ENCODE data around the gene MIF4GD.

MIF4GD gene

DNA sequence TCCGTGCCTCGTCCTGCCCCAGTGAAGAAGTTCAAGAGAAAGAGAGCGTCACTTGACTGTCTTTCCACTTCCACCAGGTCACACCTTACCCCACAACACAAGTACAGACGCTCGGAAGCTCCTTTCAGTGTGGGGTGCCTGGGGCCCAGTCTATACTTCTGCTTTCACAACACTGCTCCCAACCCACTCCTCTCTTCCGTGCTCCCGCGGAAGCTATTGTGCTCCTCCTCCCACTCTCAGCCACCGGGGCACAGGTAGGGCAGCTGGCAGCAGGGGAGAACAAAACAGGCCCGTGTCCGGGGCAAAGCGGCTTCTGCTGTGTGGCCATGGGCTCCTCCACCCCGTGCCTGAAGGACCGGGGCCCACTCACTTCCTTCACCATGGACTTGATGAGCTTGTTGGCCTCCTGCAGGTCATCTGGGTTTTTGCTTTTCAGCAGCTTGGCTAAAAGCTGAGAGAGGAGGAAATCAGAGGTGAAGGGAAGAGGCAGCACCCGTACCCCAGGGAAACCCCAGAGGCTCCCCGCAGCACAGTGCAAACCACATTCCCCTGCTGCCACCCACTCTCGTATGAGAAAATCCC, 28.5 kb downstream of the MIF4GD start:
- DNase-seq (ENCODE audit: low read depth) = no peak
- no peak overlapping the region for H3K4me3 ChIP-seq (ENCODE audit: low read length)

DNA sequence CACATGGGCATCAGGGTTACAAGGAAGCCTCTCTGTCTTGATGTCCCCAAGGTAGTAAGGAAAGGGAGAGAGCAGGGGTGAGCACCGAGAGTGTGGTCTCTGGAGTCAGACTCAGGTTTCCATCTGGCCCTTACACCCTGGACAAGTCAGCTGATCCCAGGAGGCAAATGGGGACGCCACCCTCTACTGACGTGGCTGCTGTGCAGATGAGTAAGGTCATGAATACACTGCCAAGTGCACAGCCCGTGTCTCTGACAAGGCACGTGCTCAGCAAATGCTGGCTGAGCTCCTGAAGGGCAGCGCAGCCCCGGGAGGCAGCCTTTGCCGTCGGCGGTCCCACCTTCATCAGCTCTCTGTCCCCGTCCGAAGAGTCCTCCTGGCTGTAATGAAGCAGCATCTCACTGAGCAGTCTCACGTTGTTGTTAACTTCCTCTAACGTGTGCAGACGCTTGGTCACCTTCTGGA, 29.0 kb downstream of the MIF4GD start:
- no peak overlapping the region for H3K4me3 ChIP-seq (ENCODE audit: low read length)
- TF ChIP-seq, protein P1, sequence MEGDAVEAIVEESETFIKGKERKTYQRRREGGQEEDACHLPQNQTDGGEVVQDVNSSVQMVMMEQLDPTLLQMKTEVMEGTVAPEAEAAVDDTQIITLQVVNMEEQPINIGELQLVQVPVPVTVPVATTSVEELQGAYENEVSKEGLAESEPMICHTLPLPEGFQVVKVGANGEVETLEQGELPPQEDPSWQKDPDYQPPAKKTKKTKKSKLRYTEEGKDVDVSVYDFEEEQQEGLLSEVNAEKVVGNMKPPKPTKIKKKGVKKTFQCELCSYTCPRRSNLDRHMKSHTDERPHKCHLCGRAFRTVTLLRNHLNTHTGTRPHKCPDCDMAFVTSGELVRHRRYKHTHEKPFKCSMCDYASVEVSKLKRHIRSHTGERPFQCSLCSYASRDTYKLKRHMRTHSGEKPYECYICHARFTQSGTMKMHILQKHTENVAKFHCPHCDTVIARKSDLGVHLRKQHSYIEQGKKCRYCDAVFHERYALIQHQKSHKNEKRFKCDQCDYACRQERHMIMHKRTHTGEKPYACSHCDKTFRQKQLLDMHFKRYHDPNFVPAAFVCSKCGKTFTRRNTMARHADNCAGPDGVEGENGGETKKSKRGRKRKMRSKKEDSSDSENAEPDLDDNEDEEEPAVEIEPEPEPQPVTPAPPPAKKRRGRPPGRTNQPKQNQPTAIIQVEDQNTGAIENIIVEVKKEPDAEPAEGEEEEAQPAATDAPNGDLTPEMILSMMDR (conservative IDR thresholded peaks at IDR 0.05; ENCODE audit: low read depth, low read length) = no peak
- DNase-seq (ENCODE audit: low read depth) = no peak

More for the DNA sequence above, 28.5 kb downstream of the MIF4GD start:
- TF ChIP-seq, protein P1 (conservative IDR thresholded peaks at IDR 0.05; ENCODE audit: low read depth, low read length) = no peak

DNA sequence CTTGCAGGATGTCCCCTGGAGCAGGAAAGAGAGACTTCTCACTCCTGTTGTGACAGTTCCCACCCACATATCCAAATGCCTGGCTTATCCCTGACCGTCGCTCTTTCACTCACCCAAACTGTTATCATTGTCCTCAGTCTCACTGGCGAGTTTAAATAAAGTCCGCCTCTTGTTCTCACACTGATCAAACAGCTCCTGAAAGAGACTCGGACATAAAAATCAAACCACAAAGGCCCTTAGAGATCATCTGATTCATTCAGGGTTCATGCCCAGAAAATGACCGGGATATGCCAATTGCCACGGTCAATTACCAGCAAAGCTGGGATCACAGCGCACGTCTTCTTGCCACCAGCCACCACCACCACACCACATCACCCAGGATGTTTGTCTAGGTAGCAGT, 29.5 kb downstream of the MIF4GD start:
- no peak for DNase-seq (ENCODE audit: low read depth)
- TF ChIP-seq, protein P1 (conservative IDR thresholded peaks at IDR 0.05; ENCODE audit: low read depth, low read length) = no peak
- H3K4me3 ChIP-seq (ENCODE audit: low read length) = no peak overlapping the region

DNA sequence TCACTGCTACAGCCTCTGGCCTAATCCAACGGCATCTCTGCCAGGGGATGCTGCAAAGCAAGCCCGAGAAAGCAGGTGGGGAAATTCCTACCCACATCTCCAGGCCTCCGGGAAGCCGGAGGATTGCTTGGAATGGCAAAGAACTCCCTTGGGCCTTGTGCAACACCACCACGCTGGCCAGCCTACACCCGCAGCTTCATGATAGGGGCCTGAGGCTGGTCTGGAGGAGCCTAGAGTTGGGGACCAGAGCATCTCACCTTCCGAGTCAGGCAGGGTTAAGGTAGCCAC, 29.9 kb downstream of the MIF4GD start:
- TF ChIP-seq, protein P1 (conservative IDR thresholded peaks at IDR 0.05; ENCODE audit: low read depth, low read length) = no peak
- H3K4me3 ChIP-seq (ENCODE audit: low read length) = no peak overlapping the region
- DNase-seq (ENCODE audit: low read depth) = no peak

DNA sequence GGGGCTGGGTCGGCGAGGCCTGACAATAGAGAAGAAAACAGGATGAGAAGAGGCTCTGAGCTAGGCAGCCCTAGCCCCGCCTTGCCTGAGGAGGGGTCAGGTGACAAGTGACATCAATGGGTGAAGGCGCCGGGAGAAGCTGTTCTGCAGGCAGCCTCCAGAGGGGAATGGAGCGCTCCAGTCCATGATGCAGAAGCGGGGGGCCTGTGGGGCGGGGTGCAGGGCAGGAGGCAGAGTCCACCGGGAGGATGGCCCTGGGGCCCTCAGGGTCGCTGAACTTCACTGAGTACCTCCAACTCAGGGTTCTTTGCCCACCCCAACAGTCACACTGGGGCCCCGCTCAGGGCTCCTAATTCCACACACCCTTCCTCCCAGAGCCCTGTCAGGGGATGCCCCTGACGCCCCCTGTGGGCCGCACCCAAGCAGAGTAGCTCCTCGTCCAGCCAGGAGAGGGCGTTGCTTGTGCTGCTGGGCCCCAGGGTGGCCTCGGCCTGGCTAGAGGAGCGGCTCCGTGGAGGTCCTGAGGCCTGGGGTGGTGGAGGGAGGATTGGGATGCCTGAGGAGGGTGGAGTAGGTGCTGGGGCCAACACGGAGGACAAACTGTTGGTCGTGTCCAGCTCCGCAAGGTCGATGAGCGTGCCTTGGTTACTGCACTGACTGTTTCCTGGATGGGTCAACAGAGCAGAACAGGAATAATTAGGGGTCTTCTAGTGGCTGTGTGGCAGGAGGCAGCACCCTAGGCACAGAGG, 30.5 kb downstream of the MIF4GD start:
- no peak overlapping the region for H3K4me3 ChIP-seq (ENCODE audit: low read length)
- DNase-seq (ENCODE audit: low read depth) = no peak
- TF ChIP-seq, protein P1 (conservative IDR thresholded peaks at IDR 0.05; ENCODE audit: low read depth, low read length) = peak; percentile 90

DNA sequence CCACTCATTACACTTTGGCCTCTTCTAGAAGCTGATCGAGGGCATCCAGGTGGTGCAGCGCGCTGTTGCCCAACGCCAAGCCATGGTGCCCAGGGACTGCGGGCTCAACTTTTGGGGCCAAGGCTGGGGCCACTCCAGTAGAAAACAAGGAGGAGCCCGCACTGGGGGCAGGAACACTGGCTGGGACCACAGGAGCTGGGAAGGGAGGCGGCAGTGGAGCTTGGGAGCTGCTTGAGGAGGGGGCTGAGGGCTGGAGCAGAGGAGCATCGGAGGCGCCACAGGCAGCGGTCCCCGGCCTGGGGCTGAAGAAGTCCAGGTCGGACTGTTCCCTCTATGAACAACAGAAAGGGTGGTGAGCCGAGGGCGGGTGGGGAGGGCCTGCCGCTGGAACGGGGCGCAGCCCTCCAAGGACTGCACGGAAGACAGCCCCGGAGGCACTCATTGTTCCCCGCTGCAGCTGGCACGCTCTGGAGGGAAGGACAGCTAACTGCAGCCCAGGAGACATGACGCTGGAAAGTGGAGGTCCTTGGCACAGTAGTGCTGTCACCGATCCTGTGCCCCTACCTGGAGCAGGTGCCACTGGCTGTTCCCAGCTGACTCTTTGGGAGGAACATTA, 31.1 kb downstream of the MIF4GD start:
- H3K4me3 ChIP-seq (ENCODE audit: low read length) = no peak overlapping the region
- TF ChIP-seq, protein P1 (conservative IDR thresholded peaks at IDR 0.05; ENCODE audit: low read depth, low read length) = no peak
- no peak for DNase-seq (ENCODE audit: low read depth)

DNA sequence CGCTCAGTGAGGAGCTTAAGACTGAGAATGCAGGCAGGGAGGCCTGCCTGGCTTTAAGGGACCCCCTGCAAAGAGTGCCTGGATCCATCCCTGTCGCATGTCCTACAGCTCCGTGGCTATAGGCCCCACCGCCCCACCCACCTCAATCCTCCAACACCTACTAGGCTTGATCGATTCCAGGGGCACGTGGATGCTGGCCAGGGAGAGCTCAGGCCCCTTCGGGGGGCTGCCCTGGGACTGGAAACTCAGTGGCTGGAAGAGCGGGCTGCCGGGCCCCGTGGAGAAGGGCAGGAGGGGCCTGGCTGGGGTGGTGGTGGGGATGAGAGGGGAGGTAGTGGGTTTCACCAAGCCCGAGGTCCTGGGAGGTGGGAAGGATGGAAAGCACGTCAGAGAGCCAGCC, 31.8 kb downstream of the MIF4GD start:
- no peak for DNase-seq (ENCODE audit: low read depth)
- no peak overlapping the region for H3K4me3 ChIP-seq (ENCODE audit: low read length)
- TF ChIP-seq, protein P1 (conservative IDR thresholded peaks at IDR 0.05; ENCODE audit: low read depth, low read length) = no peak
